Tibial nerve (tissue), 4 donors: Measurements from ENCODE around the gene PNPLA2.

Source experiments
- CTCF ChIP-seq, 5 experiments: fragments of 200-600 bp in 3 of 5; fragments of 450-650 bp in 2 of 5; sonication (generic) in 3 of 5; IDR thresholded peaks; one replicate each; pipeline ENCODE4 v1.5.1; 2016 to 2019; ENCODE audit warnings: antibody characterized with exemption in 5 of 5, mild to moderate bottlenecking in 3 of 5, moderate library complexity in 2 of 5
- EP300 ChIP-seq, 2 donors: sonication (generic); formaldehyde crosslinking; IDR thresholded peaks; one replicate each; pipeline ENCODE4 v1.6.1; 2017; ENCODE audit warnings: antibody characterized with exemption in 2 of 2, mild to moderate bottlenecking in 1 of 2
- POLR2A ChIP-seq, 2 donors: fragments of 450-650 bp; IDR thresholded peaks; one replicate each; pipeline ENCODE4 v1.6.1; 2017; ENCODE audit warnings: antibody characterized with exemption in 2 of 2, mild to moderate bottlenecking in 2 of 2, moderate library complexity in 2 of 2

GRCh38 chr11:867856-868358 lies 49.2 kb downstream of the PNPLA2 start:
- TF ChIP-seq CTCF (IDR thresholded peaks at IDR 0.05) (no peak), EP300 (IDR thresholded peaks at IDR 0.05) (no peak), POLR2A (IDR thresholded peaks at IDR 0.05) (no peak)
